Endothelial cell (in vitro differentiated cells): ENCODE results near the gene CHID1. TPM values are rescaled to one million over a fixed set of nuclear protein-coding genes. Genes with fewer than 3 reads are reported as not detected.

Source experiments
- DNase-seq: peaks from one replicate; pipeline ENCODE4 v3.0.0; 2021; ENCODE audit warnings: low spot score
- H3K27ac Mint-ChIP-seq: one replicate; pipeline ENCODE4 v1.8.0; 2021; ENCODE audit warnings: mixed read lengths, inconsistent platforms; ENCODE audit not compliant: unreplicated experiment
- H3K27me3 Mint-ChIP-seq: one replicate; pipeline ENCODE4 v1.8.0; 2021; ENCODE audit warnings: mild to moderate bottlenecking, moderate library complexity, mixed read lengths, inconsistent platforms; ENCODE audit not compliant: unreplicated experiment
- H3K36me3 Mint-ChIP-seq: one replicate; pipeline ENCODE4 v1.8.0; 2021; ENCODE audit warnings: mild to moderate bottlenecking, low read depth, mixed read lengths, inconsistent platforms; ENCODE audit not compliant: unreplicated experiment
- H3K4me1 Mint-ChIP-seq: one replicate; pipeline ENCODE4 v1.8.0; 2021; ENCODE audit warnings: mild to moderate bottlenecking, mixed read lengths, inconsistent platforms; ENCODE audit not compliant: unreplicated experiment
- H3K4me3 Mint-ChIP-seq: one replicate; pipeline ENCODE4 v1.8.0; 2021; ENCODE audit warnings: mild to moderate bottlenecking, mixed read lengths, inconsistent platforms; ENCODE audit not compliant: unreplicated experiment
- H3K9me3 Mint-ChIP-seq: one replicate; pipeline ENCODE4 v1.8.0; 2021; ENCODE audit warnings: mixed read lengths, inconsistent platforms; ENCODE audit not compliant: unreplicated experiment
- CTCF ChIP-seq: fragments of 200-600 bp; sonication (generic); IDR thresholded peaks from one replicate; pipeline ENCODE4 v1.5.0; 2021; ENCODE audit warnings: antibody characterized with exemption; ENCODE audit not compliant: unreplicated experiment
- total RNA-seq: library from RNA; stranded (reverse); fragmentation: NEBNext Ultra II Directional; extraction: Animal tissue kit (Norgen Biotek cat#: 25700); gene quantifications from one replicate; pipeline ENCODE4 v1.2.1, GENCODE V29; 2021; ENCODE audit not compliant: unreplicated experiment

CHID1 gene
- total RNA-seq, 1 donor from 2014 or later = 69.3 TPM

GRCh38 chr11:858053-858761, 52.4 kb downstream of the CHID1 start:
- no peaks in the 10 kb centered on the region for H3K9me3 Mint-ChIP-seq
- H3K27ac Mint-ChIP-seq = no peak overlapping the region
- H3K36me3 Mint-ChIP-seq = peaks cover 4% of the 10 kb centered on the region
- peaks cover 22% of the 10 kb centered on the region for H3K27me3 Mint-ChIP-seq
- TF ChIP-seq CTCF = no peak
- DNase-seq = no peak
- H3K4me3 Mint-ChIP-seq = no peak overlapping the region
- H3K4me1 Mint-ChIP-seq = peaks cover 4% of the 10 kb centered on the region

GRCh38 chr11:856397-856796, 54.2 kb downstream of the CHID1 start:
- Mint-ChIP-seq H3K4me1 (peaks cover 4% of the 10 kb centered on the region), H3K27ac (no peak overlapping the region), H3K9me3 (no peaks in the 10 kb centered on the region), H3K36me3 (peaks cover 4% of the 10 kb centered on the region), H3K4me3 (no peak overlapping the region), H3K27me3 (peaks cover 21% of the 10 kb centered on the region)
- no peak for TF ChIP-seq CTCF
- no peak for DNase-seq

- DNase-seq = no peak
- Mint-ChIP-seq H3K4me1 (peaks cover 4% of the 10 kb centered on the region), H3K9me3 (no peaks in the 10 kb centered on the region), H3K27me3 (peaks cover 17% of the 10 kb centered on the region), H3K4me3 (no peak overlapping the region), H3K36me3 (peaks cover 4% of the 10 kb centered on the region), H3K27ac (no peak overlapping the region)
- TF ChIP-seq CTCF = no peak
Measured at GRCh38 chr11:855796-856195, 54.8 kb downstream of the CHID1 start.

- H3K4me1 Mint-ChIP-seq = peaks cover 4% of the 10 kb centered on the region
- no peak overlapping the region for H3K4me3 Mint-ChIP-seq
- peaks cover 17% of the 10 kb centered on the region for H3K27me3 Mint-ChIP-seq
- no peak overlapping the region for H3K27ac Mint-ChIP-seq
- DNase-seq = no peak
- no peaks in the 10 kb centered on the region for H3K9me3 Mint-ChIP-seq
- H3K36me3 Mint-ChIP-seq = peaks cover 4% of the 10 kb centered on the region
- no peak for TF ChIP-seq CTCF
Measured at GRCh38 chr11:855330-855674, 55.3 kb downstream of the CHID1 start.

GRCh38 chr11:854601-855329, 55.8 kb downstream of the CHID1 start:
- Mint-ChIP-seq H3K27me3 (peaks cover 17% of the 10 kb centered on the region), H3K9me3 (no peaks in the 10 kb centered on the region), H3K4me3 (no peak overlapping the region), H3K27ac (no peak overlapping the region), H3K4me1 (peaks cover 4% of the 10 kb centered on the region), H3K36me3 (peaks cover 4% of the 10 kb centered on the region)
- DNase-seq = no peak
- no peak for TF ChIP-seq CTCF
